Measurements from ENCODE around the gene SSTR4.

DNA sequence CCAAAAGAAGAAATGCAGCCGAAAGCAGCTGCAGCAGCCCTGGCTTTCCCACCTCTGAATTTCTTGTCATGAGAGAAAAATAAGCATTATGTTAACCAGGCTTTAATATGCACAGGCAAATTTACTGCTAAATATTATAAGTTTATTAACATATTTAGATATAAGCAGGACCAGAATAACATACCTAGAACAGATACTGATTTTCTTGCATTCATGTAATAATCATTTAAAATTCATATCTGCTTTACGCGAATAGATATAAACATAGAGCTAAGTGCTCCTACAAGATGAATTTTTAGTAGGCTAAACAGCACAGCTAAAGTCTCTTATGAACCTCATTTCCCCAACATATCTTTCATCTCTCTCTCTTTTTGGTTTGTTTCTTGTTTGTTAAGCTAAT is 36.3 kb downstream of the SSTR4 start:
- TF ChIP-seq CTCF (IDR thresholded peaks at IDR 0.05) (no peak), POLR2A (IDR thresholded peaks at IDR 0.05) (no peak)
